GM23338 (cell line): ENCODE results near the gene PSORS1C2. TPM values are rescaled to one million over a fixed set of nuclear protein-coding genes. Genes with fewer than 3 reads are reported as not detected.

Experiments used
- ATAC-seq: fragments of 200-7000 bp; cut with Tn5 transposase; 3 replicates; pipeline ENCODE4 v1.9.1; 2020
- DNase-seq: peaks from one replicate; pipeline ENCODE4 v3.0.0-alpha.2; 2015; ENCODE audit warnings: low spot score
- H2AFZ ChIP-seq: fragments of 200-600 bp; sonication (generic); 2 replicates; pipeline ENCODE4 v1.8.0; 2016; ENCODE audit warnings: antibody characterized with exemption, mild to moderate bottlenecking, moderate library complexity
- H3F3A ChIP-seq: fragments of 200-600 bp; sonication (generic); replicated peaks from 2 replicates; pipeline ENCODE4 v1.8.0; 2017; ENCODE audit warnings: antibody characterized with exemption, mixed run types, low read depth
- H3K27ac ChIP-seq: fragments of 200-600 bp; sonication (generic); 2 replicates; pipeline ENCODE4 v1.6.1; 2016; ENCODE audit warnings: low read depth
- H3K27me3 ChIP-seq: fragments of 200-600 bp; sonication (generic); 2 replicates; pipeline ENCODE4 v1.8.0; 2016; ENCODE audit warnings: mild to moderate bottlenecking, mixed run types, moderate library complexity; ENCODE audit not compliant: insufficient read depth
- H3K36me3 ChIP-seq: fragments of 200-600 bp; sonication (generic); 2 replicates; pipeline ENCODE4 v1.8.0; 2016; ENCODE audit warnings: mild to moderate bottlenecking; ENCODE audit not compliant: insufficient read depth
- H3K4me1 ChIP-seq: fragments of 200-600 bp; sonication (generic); 2 replicates; pipeline ENCODE4 v1.8.0; 2016; ENCODE audit warnings: mild to moderate bottlenecking, moderate library complexity; ENCODE audit not compliant: insufficient read depth
- H3K4me2 ChIP-seq: fragments of 200-600 bp; sonication (generic); 2 replicates; pipeline ENCODE4 v1.7.1; 2017; ENCODE audit warnings: mixed run types
- H3K4me3 ChIP-seq: fragments of 200-600 bp; sonication (generic); 2 replicates; pipeline ENCODE4 v1.6.1; 2016; ENCODE audit warnings: mixed run types
- H3K79me2 ChIP-seq: fragments of 200-600 bp; sonication (generic); replicated peaks from 2 replicates; pipeline ENCODE4 v1.8.0; 2017; ENCODE audit warnings: mild to moderate bottlenecking; ENCODE audit not compliant: insufficient read depth
- H3K9me2 ChIP-seq: fragments of 200-600 bp; sonication (generic); 2 replicates; pipeline ENCODE4 v1.8.0; 2017; ENCODE audit not compliant: insufficient read depth
- H4K20me1 ChIP-seq: fragments of 200-600 bp; sonication (generic); replicated peaks from 2 replicates; pipeline ENCODE4 v1.8.0; 2017; ENCODE audit warnings: mild to moderate bottlenecking; ENCODE audit not compliant: insufficient read depth
- H3K27ac Mint-ChIP-seq: 2 replicates; pipeline ENCODE4 v1.8.0; 2020; ENCODE audit warnings: inconsistent platforms, mild to moderate bottlenecking, moderate library complexity, mixed read lengths
- H3K27me3 Mint-ChIP-seq: 3 replicates; pipeline ENCODE4 v1.8.0; 2022; ENCODE audit warnings: low read depth, mild to moderate bottlenecking, moderate library complexity, mixed read lengths, inconsistent platforms; ENCODE audit not compliant: insufficient read depth, poor library complexity
- H3K36me3 Mint-ChIP-seq: 3 replicates; pipeline ENCODE4 v1.8.0; 2021; ENCODE audit warnings: low read depth, mild to moderate bottlenecking, inconsistent platforms, moderate library complexity, mixed read lengths
- H3K4me1 Mint-ChIP-seq: 3 replicates; pipeline ENCODE4 v1.8.0; 2020; ENCODE audit warnings: mild to moderate bottlenecking, inconsistent platforms, mixed read lengths
- H3K4me3 Mint-ChIP-seq: 3 replicates; pipeline ENCODE4 v1.8.0; 2021; ENCODE audit warnings: moderate library complexity, mild to moderate bottlenecking, inconsistent platforms, mixed read lengths
- H3K9me3 Mint-ChIP-seq: 3 replicates; pipeline ENCODE4 v1.8.0; 2020; ENCODE audit warnings: moderate library complexity, mild to moderate bottlenecking, inconsistent platforms, mixed read lengths
- CREB1 ChIP-seq: fragments of 250-450 bp; sonication (Bioruptor Pico); IDR thresholded peaks from 2 replicates; pipeline ENCODE4 v1.5.0; 2020; ENCODE audit warnings: low read depth, mild to moderate bottlenecking, moderate library complexity
- EZH2 ChIP-seq: fragments of 200-600 bp; sonication (generic); IDR thresholded peaks from one replicate; pipeline ENCODE4 v1.8.0; 2017; ENCODE audit warnings: antibody characterized with exemption, mild to moderate bottlenecking, low read depth; ENCODE audit not compliant: unreplicated experiment
- EZH2phosphoT487 ChIP-seq: fragments of 200-600 bp; sonication (generic); IDR thresholded peaks from one replicate; pipeline ENCODE4 v1.8.1; 2018; ENCODE audit warnings: antibody characterized with exemption; ENCODE audit not compliant: unreplicated experiment
- NANOG ChIP-seq: IDR thresholded peaks from 2 replicates; pipeline ENCODE4 v1.6.1; 2016; ENCODE audit warnings: antibody characterized with exemption, borderline replicate concordance
- STAT1 ChIP-seq: IDR thresholded peaks from one replicate; pipeline ENCODE4 v1.6.1; 2016; ENCODE audit warnings: antibody characterized with exemption; ENCODE audit not compliant: unreplicated experiment
- ZNF114 ChIP-seq: fragments of 250-450 bp; sonication (Bioruptor Pico); IDR thresholded peaks from 2 replicates; pipeline ENCODE4 v1.5.0; 2020; ENCODE audit warnings: mild to moderate bottlenecking, moderate library complexity
- ZNF331 ChIP-seq: fragments of 250-450 bp; sonication (Bioruptor Pico); IDR thresholded peaks from 2 replicates; pipeline ENCODE4 v1.5.0; 2020; ENCODE audit warnings: low read depth, mild to moderate bottlenecking, moderate library complexity
- polyA plus RNA-seq: library from polyadenylated mRNA; unstranded; fragments of >200 nt; fragmentation: Nextera tagmentation; extraction: Ambion mirVana; gene quantifications from 2 replicates; pipeline ENCODE4 v1.2.1, GENCODE V29; 2016
- total RNA-seq: library from RNA; depleted of rRNA; stranded (reverse); fragments of >200 nt; shearing (Covaris generic); gene quantifications from 2 replicates; pipeline ENCODE4 v1.2.3, GENCODE V29; 2014
- TF ChIP-seq, protein P1 (sequence below), 2 experiments: fragments of 200-600 bp in 1 of 2; sonication (generic) in 1 of 2; conservative IDR thresholded peaks; 2 replicates each; pipeline versions ENCODE4 v1.5.1 to v1.6.1; 2016 to 2017; ENCODE audit warnings: antibody characterized with exemption in 2 of 2, low read depth in 2 of 2, mild to moderate bottlenecking in 2 of 2, moderate library complexity in 1 of 2
- TF ChIP-seq, protein P2 (sequence below): IDR thresholded peaks from one replicate; pipeline ENCODE4 v1.6.1; 2018; ENCODE audit warnings: antibody characterized with exemption; ENCODE audit not compliant: unreplicated experiment
- TF ChIP-seq, protein P3 (sequence below): fragments of 250-450 bp; sonication (Bioruptor Pico); IDR thresholded peaks from 2 replicates; pipeline ENCODE4 v1.5.0; 2020; ENCODE audit warnings: mild to moderate bottlenecking, moderate library complexity

Gene PSORS1C2
- total and polyA plus RNA-seq, 2 experiments from 2014 or later = 0.47 TPM; not detected in 1

DNA sequence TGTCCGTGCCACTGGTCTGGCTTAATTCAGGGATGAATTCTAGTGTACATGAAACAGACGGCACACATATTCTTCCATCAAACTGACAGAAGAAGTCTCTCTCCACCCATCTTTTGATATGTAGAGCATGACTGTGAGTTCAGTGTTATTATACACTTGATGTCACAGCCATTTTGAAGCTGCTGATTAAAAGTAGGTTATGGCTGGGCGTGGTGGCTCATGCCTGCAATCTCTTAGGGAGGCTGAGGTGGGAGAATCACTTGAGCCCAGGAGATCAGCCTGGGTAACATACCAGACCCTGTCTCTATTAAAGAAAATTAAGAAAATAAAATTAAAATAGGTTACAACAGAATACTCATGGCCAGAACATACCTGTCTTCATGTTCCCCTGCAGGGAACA is 47.2 kb downstream of the PSORS1C2 start:
- H3K36me3 Mint-ChIP-seq = no peaks in the 10 kb centered on the region
- Histone ChIP-seq H3K4me3 (no peak overlapping the region), H3K27ac (no peak overlapping the region), H3K36me3 (no peaks in the 10 kb centered on the region), H3F3A (no peaks in the 10 kb centered on the region), H3K4me2 (no peak overlapping the region), H2AFZ (peak overlapping the region; percentile 34; the same call in 1 of the 2 replicates), H3K9me2 (0 out of 2 replicates have a peak, but pooled peaks cover 3% of the 10 kb centered on the region), H3K79me2 (no peaks in the 10 kb centered on the region), H4K20me1 (no peaks in the 10 kb centered on the region), H3K4me1 (peaks cover 16% of the 10 kb centered on the region), H3K27me3 (no peaks in the 10 kb centered on the region)
- peaks cover 18% of the 10 kb centered on the region for H3K4me1 Mint-ChIP-seq
- H3K27ac Mint-ChIP-seq = no peak overlapping the region
- no peak for ATAC-seq
- no peak overlapping the region for H3K4me3 Mint-ChIP-seq
- TF ChIP-seq NANOG = no peak
- TF ChIP-seq, protein P1, sequence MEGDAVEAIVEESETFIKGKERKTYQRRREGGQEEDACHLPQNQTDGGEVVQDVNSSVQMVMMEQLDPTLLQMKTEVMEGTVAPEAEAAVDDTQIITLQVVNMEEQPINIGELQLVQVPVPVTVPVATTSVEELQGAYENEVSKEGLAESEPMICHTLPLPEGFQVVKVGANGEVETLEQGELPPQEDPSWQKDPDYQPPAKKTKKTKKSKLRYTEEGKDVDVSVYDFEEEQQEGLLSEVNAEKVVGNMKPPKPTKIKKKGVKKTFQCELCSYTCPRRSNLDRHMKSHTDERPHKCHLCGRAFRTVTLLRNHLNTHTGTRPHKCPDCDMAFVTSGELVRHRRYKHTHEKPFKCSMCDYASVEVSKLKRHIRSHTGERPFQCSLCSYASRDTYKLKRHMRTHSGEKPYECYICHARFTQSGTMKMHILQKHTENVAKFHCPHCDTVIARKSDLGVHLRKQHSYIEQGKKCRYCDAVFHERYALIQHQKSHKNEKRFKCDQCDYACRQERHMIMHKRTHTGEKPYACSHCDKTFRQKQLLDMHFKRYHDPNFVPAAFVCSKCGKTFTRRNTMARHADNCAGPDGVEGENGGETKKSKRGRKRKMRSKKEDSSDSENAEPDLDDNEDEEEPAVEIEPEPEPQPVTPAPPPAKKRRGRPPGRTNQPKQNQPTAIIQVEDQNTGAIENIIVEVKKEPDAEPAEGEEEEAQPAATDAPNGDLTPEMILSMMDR (conservative IDR thresholded peaks at IDR 0.05; ENCODE audit: low read depth in 2 of 2) = no peak
- no peak for TF ChIP-seq EZH2phosphoT487
- TF ChIP-seq, protein P2, sequence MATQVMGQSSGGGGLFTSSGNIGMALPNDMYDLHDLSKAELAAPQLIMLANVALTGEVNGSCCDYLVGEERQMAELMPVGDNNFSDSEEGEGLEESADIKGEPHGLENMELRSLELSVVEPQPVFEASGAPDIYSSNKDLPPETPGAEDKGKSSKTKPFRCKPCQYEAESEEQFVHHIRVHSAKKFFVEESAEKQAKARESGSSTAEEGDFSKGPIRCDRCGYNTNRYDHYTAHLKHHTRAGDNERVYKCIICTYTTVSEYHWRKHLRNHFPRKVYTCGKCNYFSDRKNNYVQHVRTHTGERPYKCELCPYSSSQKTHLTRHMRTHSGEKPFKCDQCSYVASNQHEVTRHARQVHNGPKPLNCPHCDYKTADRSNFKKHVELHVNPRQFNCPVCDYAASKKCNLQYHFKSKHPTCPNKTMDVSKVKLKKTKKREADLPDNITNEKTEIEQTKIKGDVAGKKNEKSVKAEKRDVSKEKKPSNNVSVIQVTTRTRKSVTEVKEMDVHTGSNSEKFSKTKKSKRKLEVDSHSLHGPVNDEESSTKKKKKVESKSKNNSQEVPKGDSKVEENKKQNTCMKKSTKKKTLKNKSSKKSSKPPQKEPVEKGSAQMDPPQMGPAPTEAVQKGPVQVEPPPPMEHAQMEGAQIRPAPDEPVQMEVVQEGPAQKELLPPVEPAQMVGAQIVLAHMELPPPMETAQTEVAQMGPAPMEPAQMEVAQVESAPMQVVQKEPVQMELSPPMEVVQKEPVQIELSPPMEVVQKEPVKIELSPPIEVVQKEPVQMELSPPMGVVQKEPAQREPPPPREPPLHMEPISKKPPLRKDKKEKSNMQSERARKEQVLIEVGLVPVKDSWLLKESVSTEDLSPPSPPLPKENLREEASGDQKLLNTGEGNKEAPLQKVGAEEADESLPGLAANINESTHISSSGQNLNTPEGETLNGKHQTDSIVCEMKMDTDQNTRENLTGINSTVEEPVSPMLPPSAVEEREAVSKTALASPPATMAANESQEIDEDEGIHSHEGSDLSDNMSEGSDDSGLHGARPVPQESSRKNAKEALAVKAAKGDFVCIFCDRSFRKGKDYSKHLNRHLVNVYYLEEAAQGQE = no peak
- TF ChIP-seq CREB1 (CRISPR knock-in tag) = no peak
- TF ChIP-seq ZNF331 = no peak
- TF ChIP-seq EZH2 = no peak
- TF ChIP-seq ZNF114 = no peak
- H3K27me3 Mint-ChIP-seq = peaks cover 3% of the 10 kb centered on the region
- no peak for DNase-seq
- no peaks in the 10 kb centered on the region for H3K9me3 Mint-ChIP-seq

DNA sequence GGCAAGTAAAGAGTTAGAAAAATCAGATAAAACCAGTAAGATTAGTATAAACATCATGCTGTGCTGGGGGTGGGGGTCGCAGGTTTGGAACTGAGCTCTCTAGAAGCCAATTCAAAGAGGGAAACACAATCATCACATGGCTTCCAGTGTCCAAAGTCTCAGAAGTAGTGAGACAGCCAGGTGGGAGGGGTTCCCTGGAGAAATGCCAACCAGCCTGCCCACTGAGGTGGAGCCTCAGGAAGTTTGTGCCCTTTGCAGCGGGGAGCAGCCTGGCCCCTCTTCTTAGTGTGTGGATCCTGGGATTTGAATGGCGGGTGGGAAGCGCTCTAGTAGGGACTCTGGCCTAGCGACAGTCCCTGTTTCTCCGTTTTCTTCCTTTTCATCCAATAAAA is 47.9 kb downstream of the PSORS1C2 start:
- H3K4me1 Mint-ChIP-seq = peaks cover 14% of the 10 kb centered on the region
- Histone ChIP-seq H4K20me1 (no peaks in the 10 kb centered on the region), H3K4me1 (peaks cover 16% of the 10 kb centered on the region), H3K4me3 (no peak overlapping the region), H3K4me2 (no peak overlapping the region), H3K27me3 (no peaks in the 10 kb centered on the region), H3K9me2 (0 out of 2 replicates have a peak, but pooled peaks cover 3% of the 10 kb centered on the region), H2AFZ (peak overlapping the region; percentile 34; the same call in 1 of the 2 replicates), H3F3A (no peaks in the 10 kb centered on the region), H3K79me2 (no peaks in the 10 kb centered on the region), H3K27ac (no peak overlapping the region), H3K36me3 (no peaks in the 10 kb centered on the region)
- H3K27ac Mint-ChIP-seq = no peak overlapping the region
- no peaks in the 10 kb centered on the region for H3K9me3 Mint-ChIP-seq
- peaks cover 4% of the 10 kb centered on the region for H3K27me3 Mint-ChIP-seq
- H3K4me3 Mint-ChIP-seq = no peak overlapping the region
- no peaks in the 10 kb centered on the region for H3K36me3 Mint-ChIP-seq
- no peak for DNase-seq
- ATAC-seq = no peak
- TF ChIP-seq, protein P3, sequence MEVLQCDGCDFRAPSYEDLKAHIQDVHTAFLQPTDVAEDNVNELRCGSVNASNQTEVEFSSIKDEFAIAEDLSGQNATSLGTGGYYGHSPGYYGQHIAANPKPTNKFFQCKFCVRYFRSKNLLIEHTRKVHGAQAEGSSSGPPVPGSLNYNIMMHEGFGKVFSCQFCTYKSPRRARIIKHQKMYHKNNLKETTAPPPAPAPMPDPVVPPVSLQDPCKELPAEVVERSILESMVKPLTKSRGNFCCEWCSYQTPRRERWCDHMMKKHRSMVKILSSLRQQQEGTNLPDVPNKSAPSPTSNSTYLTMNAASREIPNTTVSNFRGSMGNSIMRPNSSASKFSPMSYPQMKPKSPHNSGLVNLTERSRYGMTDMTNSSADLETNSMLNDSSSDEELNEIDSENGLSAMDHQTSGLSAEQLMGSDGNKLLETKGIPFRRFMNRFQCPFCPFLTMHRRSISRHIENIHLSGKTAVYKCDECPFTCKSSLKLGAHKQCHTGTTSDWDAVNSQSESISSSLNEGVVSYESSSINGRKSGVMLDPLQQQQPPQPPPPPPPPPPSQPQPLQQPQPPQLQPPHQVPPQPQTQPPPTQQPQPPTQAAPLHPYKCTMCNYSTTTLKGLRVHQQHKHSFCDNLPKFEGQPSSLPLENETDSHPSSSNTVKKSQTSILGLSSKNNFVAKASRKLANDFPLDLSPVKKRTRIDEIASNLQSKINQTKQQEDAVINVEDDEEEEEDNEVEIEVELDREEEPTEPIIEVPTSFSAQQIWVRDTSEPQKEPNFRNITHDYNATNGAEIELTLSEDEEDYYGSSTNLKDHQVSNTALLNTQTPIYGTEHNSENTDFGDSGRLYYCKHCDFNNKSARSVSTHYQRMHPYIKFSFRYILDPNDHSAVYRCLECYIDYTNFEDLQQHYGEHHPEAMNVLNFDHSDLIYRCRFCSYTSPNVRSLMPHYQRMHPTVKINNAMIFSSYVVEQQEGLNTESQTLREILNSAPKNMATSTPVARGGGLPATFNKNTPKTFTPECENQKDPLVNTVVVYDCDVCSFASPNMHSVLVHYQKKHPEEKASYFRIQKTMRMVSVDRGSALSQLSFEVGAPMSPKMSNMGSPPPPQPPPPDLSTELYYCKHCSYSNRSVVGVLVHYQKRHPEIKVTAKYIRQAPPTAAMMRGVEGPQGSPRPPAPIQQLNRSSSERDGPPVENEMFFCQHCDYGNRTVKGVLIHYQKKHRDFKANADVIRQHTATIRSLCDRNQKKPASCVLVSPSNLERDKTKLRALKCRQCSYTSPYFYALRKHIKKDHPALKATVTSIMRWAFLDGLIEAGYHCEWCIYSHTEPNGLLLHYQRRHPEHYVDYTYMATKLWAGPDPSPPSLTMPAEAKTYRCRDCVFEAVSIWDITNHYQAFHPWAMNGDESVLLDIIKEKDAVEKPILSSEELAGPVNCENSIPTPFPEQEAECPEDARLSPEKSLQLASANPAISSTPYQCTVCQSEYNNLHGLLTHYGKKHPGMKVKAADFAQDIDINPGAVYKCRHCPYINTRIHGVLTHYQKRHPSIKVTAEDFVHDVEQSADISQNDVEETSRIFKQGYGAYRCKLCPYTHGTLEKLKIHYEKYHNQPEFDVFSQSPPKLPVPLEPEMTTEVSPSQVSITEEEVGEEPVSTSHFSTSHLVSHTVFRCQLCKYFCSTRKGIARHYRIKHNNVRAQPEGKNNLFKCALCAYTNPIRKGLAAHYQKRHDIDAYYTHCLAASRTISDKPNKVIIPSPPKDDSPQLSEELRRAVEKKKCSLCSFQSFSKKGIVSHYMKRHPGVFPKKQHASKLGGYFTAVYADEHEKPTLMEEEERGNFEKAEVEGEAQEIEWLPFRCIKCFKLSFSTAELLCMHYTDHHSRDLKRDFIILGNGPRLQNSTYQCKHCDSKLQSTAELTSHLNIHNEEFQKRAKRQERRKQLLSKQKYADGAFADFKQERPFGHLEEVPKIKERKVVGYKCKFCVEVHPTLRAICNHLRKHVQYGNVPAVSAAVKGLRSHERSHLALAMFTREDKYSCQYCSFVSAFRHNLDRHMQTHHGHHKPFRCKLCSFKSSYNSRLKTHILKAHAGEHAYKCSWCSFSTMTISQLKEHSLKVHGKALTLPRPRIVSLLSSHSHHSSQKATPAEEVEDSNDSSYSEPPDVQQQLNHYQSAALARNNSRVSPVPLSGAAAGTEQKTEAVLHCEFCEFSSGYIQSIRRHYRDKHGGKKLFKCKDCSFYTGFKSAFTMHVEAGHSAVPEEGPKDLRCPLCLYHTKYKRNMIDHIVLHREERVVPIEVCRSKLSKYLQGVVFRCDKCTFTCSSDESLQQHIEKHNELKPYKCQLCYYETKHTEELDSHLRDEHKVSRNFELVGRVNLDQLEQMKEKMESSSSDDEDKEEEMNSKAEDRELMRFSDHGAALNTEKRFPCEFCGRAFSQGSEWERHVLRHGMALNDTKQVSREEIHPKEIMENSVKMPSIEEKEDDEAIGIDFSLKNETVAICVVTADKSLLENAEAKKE (CRISPR knock-in tag) = no peak
- TF ChIP-seq NANOG = no peak
- TF ChIP-seq EZH2phosphoT487 = no peak
- no peak for TF ChIP-seq STAT1
- TF ChIP-seq CREB1 (CRISPR knock-in tag) = no peak
